D721Med (cell line): ENCODE measurements around the gene PLEKHA6.

Source experiments
- DNase-seq: peaks from one replicate; pipeline ENCODE4 v3.0.0; 2011; ENCODE audit warnings: low spot score; ENCODE audit not compliant: insufficient read length
- FAIRE-seq: peaks from 2 replicates; lab custom pipeline; 2011; peaks lifted over from hg19 to GRCh38; lab: Jason Lieb, UNC
- TF ChIP-seq, protein P1 (sequence below): IDR thresholded peaks from 2 replicates; pipeline ENCODE4 v1.5.1; 2012; ENCODE audit warnings: mild to moderate bottlenecking, control low read depth; ENCODE audit not compliant: insufficient read depth; ENCODE audit errors: missing control alignments

The PLEKHA6 gene

DNA sequence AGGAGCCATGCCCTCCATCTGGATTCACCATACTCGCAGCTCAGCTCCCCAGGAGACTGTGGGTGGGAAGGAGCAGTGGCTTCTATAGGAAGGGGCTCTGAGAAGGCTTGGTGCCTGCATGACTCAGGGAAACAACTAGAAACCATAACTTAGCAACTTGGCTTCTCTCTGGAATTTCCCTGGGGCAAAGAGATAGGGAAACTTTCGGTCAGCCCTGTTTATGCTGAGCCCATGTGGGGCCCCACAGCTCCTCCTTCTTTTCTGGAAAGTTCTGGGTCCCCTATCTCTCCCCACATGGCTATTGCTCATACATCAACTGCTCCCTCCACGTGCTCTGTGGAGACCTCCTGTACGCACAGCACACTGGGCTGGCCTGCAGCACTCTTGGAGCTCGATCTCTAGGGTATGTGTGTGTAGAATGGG is 39.3 kb downstream of the PLEKHA6 start:
- FAIRE-seq (no peak), DNase-seq (no peak)
- TF ChIP-seq, protein P1, sequence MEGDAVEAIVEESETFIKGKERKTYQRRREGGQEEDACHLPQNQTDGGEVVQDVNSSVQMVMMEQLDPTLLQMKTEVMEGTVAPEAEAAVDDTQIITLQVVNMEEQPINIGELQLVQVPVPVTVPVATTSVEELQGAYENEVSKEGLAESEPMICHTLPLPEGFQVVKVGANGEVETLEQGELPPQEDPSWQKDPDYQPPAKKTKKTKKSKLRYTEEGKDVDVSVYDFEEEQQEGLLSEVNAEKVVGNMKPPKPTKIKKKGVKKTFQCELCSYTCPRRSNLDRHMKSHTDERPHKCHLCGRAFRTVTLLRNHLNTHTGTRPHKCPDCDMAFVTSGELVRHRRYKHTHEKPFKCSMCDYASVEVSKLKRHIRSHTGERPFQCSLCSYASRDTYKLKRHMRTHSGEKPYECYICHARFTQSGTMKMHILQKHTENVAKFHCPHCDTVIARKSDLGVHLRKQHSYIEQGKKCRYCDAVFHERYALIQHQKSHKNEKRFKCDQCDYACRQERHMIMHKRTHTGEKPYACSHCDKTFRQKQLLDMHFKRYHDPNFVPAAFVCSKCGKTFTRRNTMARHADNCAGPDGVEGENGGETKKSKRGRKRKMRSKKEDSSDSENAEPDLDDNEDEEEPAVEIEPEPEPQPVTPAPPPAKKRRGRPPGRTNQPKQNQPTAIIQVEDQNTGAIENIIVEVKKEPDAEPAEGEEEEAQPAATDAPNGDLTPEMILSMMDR, result no peak

DNA sequence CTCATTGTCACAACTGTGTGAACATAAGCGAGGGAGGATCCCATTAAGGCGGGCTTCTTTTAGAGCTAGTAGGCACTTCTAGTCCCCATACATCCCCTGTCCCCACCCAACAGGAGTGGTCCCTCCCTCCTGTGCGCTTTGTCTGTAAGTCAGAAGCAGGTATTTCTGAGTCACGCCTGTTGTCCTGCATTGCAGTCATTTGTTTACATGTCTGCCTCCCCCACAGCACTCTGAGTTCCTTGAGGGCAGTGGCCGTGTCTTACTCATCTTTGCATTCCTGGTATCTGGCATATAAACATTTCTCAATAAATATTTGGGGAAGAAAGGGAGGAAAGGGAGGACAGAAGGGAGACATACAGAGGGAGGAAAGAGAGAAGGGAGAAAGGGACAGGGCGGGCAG is 40.3 kb downstream of the PLEKHA6 start:
- FAIRE-seq, result no peak
- DNase-seq, result no peak
- TF ChIP-seq, protein P1, result no peak

DNA sequence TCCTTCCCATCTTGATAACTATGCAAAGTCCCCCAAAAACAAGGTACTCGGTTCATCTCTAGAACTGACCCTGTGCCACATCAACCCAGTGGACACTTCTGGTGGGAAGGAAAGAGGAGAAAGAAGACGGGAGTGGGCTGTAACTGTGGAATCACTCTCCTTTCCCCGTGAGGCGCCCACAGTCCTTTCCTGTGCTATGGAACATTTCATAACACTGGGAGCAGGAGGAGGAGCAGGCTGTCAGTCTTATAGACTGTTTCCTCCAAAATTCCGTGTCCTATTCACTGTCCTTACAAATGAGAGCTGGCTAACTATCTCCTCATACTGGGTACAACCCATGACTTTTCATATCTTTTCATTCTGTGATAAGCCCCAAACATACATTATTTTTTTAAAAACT is 40.7 kb downstream of the PLEKHA6 start:
- no peak for DNase-seq
- no peak for FAIRE-seq
- TF ChIP-seq, protein P1, result no peak

DNA sequence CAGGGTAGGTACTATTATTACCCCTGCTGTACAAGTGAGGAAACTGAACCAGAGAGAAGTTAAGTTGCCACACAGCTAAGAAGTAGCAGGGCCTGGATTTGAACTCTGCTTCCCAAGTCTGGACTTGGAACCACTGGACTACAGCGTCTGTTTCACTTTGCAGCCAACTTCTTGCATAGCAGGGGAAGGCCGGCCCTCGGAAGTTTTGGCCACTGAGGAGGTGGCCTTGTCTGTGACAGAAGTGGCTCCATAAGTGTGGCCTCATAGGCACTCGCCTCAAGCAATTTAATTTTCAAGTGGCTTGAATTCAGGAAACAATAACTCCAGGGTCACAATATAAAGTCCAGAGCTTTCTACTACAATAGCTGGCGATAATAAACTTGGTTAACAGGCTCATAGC is 41.4 kb downstream of the PLEKHA6 start:
- DNase-seq (no peak), FAIRE-seq (no peak)
- TF ChIP-seq, protein P1, result no peak

DNA sequence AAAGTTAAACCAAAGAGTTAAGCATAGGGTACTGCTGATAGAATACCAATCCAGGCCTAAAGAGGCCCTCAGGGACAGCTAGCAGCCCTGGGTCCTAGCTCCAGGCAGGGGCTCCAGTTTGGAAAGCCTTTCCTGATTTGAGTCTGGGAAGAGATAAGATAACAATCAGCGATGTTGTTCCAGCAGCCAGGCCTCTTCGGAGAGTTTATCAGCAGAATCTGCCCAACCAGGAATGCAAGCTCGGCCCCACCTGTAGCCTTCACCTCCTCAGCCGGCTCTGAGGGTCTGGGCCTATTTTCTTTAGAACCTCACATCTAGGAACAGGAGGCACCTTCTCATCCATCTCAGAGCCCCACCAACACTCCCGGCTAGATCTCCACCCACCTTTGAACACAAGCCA is 42.6 kb downstream of the PLEKHA6 start:
- FAIRE-seq (no peak), DNase-seq (no peak)
- TF ChIP-seq, protein P1, result no peak

DNA sequence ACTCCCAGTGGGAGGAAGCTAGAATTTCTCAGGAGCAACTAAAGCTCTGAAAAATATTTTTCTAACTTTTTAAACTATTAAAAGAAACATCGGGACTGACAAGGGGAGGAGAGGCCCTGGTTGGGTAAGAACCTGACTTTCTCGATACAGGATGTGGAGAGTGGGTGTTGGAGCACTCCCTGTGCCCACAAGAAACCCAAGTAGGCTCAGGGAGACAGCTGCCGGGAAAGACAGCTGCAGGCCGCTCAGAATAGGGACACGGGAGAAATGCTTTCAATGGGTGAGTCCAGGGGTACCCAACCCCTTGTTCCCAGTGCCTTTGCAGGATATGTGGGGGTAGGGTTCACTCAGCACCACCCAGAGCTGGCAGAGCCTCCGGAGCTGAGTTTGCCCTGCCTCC is 43.6 kb downstream of the PLEKHA6 start:
- FAIRE-seq (no peak), DNase-seq (no peak)
- TF ChIP-seq, protein P1, result no peak

DNA sequence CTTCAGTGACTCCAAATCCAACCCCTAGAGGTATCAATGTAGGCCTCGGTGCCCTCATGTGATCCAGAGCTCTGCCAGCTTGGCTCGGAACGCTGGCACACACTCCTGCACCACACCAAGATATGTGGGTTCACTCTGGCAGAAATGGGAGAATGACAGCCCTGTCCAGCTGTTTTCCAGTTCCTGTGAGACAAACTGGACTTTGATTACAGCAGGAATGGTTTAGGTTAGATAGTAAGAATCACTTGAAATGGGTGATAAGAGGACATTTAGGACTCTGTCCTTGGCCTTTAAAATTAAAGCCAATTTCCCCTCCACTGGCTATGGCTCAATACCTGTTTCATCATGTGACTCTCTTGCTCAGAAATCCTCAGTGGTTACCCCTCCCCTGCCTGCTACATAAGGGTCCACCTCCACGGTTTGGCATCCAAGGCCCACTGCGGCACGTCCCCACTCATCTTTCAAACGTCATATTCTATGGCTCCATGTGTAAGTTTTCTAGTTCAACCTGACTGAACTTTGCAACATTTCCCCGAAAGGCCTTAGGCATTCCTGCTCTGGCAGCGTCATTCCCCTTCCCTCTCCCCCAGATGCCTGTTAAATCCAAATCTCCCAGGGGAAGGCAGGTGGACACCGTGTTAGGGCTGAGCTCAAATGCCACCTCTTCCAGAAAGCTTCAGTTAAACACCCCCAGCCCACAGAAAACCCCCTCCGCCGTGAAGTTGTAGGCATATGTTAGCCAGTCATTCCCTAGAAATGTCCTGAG is 44.7 kb downstream of the PLEKHA6 start:
- DNase-seq, result no peak
- no peak for FAIRE-seq
- TF ChIP-seq, protein P1, result no peak
